Transverse colon (tissue), 4 donors: ENCODE results near the gene ADPRS.

Source experiments
- EP300 ChIP-seq: sonication (generic); formaldehyde crosslinking; IDR thresholded peaks from one replicate; pipeline ENCODE4 v1.6.1; 2017; ENCODE audit warnings: antibody characterized with exemption, low read depth
- POLR2A ChIP-seq: fragments of 450-650 bp; IDR thresholded peaks from one replicate; pipeline ENCODE4 v1.6.1; 2016; ENCODE audit warnings: antibody characterized with exemption, mild to moderate bottlenecking, moderate library complexity
- POLR2AphosphoS5 ChIP-seq, 3 donors: sonication (generic); formaldehyde crosslinking; IDR thresholded peaks; one replicate each; pipeline ENCODE4 v1.6.1; 2016; ENCODE audit warnings: antibody characterized with exemption in 3 of 3
- TF ChIP-seq, protein P1 (sequence below), 5 experiments: fragments of 200-600 bp in 3 of 5; fragments of 450-650 bp in 2 of 5; sonication (generic) in 3 of 5; IDR thresholded peaks; 1 replicate in 2 of 5; 2 replicates in 3 of 5; pipeline ENCODE4 v1.5.1; 2016 to 2017; ENCODE audit warnings: antibody characterized with exemption in 5 of 5, inconsistent platforms in 3 of 5, mild to moderate bottlenecking in 2 of 5, moderate library complexity in 1 of 5

DNA sequence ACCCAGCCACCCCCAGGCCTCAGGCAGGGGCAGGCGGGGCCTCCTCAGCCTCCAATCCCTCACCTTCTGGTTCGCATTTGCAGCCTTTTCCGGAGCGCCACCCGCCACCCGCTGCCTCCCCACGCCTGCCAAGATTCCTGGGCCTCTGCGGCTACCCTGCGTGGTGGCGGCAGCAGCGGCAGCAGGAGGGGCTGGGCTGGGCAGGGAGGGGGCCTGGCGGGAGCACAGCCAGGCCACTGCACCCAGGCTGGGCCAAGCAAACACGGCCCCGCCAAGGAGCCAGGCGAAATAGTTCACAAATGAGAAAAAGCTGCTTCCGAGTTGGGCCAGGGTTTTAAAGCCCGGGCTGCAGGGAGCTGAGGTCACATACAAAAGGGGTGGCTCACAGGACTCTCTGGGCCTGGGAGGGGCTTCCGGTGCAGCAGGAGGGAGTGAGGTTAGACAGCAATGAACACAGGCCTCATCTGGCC lies 26.5 kb downstream of the ADPRS start:
- TF ChIP-seq POLR2A (no peak), EP300 (no peak), POLR2AphosphoS5 (IDR thresholded peaks at IDR 0.05) (no peak)
- TF ChIP-seq, protein P1, sequence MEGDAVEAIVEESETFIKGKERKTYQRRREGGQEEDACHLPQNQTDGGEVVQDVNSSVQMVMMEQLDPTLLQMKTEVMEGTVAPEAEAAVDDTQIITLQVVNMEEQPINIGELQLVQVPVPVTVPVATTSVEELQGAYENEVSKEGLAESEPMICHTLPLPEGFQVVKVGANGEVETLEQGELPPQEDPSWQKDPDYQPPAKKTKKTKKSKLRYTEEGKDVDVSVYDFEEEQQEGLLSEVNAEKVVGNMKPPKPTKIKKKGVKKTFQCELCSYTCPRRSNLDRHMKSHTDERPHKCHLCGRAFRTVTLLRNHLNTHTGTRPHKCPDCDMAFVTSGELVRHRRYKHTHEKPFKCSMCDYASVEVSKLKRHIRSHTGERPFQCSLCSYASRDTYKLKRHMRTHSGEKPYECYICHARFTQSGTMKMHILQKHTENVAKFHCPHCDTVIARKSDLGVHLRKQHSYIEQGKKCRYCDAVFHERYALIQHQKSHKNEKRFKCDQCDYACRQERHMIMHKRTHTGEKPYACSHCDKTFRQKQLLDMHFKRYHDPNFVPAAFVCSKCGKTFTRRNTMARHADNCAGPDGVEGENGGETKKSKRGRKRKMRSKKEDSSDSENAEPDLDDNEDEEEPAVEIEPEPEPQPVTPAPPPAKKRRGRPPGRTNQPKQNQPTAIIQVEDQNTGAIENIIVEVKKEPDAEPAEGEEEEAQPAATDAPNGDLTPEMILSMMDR (IDR thresholded peaks at IDR 0.05), result no peak
